HG03196 (cell line): Measurements from ENCODE around the gene ATP8B4.

Source experiments
- ATAC-seq: cut with Tn5 transposase; IDR thresholded peaks from one replicate; pipeline ENCODE4 v1.9.1; 2021; ENCODE audit not compliant: unreplicated experiment

The ATP8B4 gene

GRCh38 chr15:49870472-49870871 lies 248.6 kb downstream of the ATP8B4 start:
- ATAC-seq = no peak

GRCh38 chr15:49868348-49868747 lies 250.7 kb downstream of the ATP8B4 start:
- no peak for ATAC-seq

DNA sequence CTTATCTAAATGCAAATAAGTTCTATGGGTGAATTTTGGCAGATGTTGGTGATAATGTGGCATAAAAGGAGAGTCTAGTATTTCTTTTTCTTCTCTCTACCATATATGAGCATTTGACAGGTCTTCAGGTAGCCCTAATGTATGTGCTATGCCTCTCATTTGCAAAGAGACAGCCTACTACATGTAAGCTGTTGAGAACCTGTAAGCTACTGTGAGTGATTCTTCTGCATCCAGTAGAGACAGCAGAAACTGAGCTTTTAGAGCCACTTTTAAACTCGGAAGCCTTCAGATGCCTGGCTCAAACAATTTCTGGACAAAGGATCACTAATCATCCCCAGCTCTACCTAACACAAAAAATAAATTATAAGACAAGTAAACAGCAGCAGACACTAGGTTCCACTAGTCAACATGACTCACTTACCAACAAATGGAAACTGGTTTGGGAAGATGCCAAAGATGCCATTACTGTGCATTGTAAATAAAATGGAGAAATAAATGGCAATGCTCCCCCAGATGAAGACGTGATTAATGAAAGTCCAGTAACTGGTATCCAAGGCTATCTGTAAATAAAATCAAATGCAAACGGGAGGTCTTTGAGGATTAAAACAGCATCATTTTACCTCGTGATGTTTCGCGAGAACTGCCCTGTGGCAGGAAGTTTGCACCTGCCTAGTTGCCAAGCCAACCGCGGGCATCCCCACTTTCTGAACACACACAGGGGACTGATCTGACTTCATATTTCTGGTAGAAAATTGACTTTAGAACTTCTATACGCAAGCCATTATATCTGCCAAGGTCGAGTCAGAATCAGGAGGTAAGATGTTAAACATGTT lies 252.9 kb downstream of the ATP8B4 start:
- no peak for ATAC-seq

DNA sequence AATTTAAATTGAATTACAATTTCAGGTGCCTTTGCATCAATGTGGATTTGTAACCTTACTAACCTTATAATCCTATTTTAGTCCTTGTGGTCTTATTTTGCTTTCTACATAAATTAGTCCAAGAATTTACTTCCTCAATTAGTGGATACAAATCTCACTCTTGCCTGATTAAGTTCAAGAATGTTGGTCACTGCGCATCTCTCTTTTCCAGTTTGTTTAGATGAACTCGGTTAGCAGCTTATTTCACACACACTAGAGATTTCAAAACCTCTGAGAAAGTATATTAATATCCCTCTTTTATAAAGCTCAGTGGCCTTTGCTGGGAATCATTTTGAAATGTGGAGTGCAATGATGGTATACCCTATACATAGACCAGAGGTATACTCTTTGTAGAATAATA lies 254.8 kb downstream of the ATP8B4 start:
- no peak for ATAC-seq

- no peak for ATAC-seq
Measured at GRCh38 chr15:49863431-49864224, 255.4 kb downstream of the ATP8B4 start.

- ATAC-seq = no peak
Measured at GRCh38 chr15:49860101-49860500, 258.9 kb downstream of the ATP8B4 start.

DNA sequence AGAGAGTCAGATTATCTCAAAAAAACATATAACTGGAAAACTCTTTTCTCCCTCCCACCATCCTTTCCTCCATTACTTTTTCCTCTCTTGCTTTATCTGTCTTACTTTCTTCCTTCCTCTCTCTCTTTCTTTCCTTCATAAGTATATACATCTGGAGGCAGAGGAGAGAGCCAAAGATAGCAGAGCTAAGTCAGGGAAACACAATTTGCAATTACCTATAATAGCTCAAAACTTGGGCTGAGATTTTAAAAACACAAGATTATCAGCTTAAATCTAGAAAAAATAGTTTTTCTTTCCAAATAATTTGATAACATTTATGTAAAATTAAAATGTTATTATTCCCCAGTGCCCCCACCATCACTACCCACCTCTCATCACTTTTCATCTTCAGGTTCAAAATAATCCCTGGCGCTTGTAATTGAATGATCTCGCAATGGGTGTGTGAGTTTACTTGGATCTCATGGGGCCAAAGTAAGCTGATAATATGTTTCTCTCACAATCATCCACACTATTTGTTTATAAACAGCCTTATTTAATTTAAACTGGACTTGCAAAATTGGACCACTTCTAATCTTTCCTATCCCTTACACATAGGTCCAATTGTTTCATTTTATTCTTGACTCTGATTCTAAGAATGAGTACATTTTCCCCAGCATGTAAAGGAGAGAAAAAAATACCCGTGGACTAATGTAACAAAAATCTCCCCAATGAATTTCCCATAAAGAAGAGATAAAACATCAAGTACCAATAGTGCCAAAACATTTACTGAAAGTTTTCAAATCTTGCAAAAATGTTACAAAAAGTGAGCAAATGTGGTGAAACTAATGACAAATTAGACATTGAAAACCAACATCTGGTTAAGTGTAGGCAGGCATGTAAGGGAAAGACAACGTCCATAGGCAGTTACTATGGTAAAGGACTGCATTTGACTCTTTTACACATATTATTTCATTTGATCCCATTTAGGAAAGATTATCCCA lies 261.2 kb downstream of the ATP8B4 start:
- ATAC-seq = no peak

DNA sequence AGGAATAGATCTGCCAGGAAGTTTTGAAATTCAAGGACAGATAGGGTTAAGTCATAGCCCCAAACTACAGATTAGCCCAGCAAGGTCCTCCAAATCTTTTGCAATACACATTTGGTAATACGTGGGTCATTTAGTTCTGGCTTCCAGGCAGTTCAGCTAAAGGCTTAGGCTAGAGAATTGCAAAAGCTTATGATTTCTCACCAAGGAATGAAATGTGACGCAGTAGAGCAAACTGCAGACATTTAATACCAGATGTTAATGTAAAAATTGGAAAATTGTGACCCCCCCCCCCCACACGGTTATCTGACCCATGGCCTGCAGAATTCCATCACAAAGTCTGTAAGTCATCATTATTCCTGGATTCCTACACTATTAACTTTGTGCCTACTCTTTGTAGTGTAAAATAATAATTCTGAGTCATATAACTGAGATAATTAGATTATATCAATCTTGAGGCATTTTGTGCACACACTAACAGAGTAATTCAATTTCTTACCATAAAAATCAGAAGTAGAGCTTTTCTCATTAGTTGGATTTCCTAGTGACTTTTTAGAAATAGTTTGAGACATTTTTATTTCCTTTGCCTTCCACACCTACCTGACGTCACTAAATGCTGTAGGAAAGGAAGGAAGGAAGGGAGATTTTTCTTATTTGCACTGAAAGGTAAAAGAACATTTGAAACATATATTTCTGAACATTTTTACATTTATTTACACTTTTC lies 263.0 kb downstream of the ATP8B4 start:
- ATAC-seq = no peak

DNA sequence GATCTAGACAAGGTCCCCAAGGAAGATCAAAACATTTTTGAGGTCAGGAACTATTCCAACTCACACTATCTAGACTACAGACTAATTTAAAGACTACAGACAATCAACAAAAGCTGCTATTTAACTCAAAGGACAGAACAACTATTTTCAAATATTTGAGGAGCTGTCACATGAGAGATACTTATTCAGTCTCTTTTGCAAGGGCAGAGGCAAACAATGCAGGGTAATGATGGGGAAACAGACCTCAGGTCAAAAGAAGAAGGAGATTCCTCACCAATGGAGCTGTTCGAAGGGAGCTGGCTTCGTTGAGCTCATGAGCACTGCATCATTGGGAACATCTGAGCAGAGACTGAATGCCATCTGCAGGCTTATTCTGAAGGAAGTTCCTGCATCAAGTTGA lies 266.3 kb downstream of the ATP8B4 start:
- no peak for ATAC-seq

DNA sequence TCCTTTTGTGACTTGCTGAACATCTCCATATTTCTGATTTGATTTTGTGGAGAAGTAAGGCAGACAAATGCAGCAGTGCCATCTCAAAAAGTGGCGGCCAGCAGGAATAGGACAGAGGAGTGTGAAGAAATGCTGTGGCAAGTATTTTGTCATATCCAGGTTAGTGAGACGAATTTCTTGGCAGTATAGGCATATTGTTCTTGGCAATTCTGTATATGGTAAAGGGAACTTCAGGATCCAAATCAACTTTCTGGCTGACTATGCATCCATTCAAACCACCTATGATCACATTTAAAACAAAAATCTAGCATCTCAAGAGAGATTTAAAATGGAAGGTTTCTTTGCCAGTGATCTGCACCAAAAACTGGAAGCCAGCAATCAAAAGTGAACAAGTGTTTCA lies 270.2 kb downstream of the ATP8B4 start:
- ATAC-seq = no peak

GRCh38 chr15:49848282-49848724 lies 270.7 kb downstream of the ATP8B4 start:
- no peak for ATAC-seq

- ATAC-seq = no peak
Measured at GRCh38 chr15:49847423-49848281, 271.4 kb downstream of the ATP8B4 start.

- ATAC-seq = no peak
Measured at GRCh38 chr15:49844390-49844789, 274.6 kb downstream of the ATP8B4 start.

DNA sequence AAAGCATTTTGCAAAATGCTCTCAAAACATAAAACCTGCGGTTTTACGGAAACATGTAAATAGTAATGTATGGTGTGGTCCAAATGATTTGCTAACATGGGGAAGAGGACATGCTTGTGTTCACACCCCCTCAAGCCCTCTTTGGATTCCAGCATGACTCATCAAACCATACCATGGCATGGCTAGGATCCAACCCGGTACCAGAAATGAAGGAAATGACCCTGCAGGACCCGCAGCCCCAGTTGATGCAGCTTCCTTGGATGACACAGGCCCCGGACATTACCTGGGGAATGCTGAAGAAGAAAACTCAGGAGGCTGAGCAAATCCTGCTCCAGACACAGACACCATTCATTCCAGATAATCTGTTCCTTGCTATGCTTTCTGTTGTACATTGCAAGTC lies 275.3 kb downstream of the ATP8B4 start:
- no peak for ATAC-seq

DNA sequence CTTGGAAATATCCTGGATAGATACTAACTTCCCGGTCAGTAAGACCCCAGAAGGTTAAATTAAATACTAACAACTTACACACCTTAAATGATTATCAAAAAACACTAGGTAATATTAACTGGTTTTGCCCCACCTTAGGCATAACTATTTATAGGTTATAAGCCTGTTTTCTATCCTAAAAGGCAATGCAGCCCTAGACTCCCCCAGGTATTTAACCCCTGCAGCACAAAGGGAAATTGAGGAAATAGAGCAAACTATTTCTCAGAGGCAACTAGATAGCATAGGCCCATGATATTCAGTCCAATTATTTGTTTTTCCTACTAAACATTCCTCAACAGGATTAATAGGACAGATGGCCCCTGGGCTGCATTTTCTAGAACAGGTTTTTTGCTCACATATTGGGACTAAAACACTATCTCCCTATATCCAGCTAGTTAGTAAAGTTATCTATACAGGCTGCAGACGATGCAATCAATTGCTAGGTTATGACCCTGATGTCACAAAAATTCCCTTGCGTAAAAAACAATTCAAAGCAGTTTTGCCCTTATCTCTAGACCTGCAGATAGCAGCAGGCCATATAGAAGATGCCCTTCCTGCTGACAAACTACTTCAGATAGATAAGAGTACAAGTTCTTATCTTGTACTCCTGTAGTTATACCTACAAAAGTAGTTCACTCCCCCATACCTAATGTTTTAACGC lies 276.9 kb downstream of the ATP8B4 start:
- no peak for ATAC-seq

GRCh38 chr15:49832511-49832910 lies 286.5 kb downstream of the ATP8B4 start:
- no peak for ATAC-seq

DNA sequence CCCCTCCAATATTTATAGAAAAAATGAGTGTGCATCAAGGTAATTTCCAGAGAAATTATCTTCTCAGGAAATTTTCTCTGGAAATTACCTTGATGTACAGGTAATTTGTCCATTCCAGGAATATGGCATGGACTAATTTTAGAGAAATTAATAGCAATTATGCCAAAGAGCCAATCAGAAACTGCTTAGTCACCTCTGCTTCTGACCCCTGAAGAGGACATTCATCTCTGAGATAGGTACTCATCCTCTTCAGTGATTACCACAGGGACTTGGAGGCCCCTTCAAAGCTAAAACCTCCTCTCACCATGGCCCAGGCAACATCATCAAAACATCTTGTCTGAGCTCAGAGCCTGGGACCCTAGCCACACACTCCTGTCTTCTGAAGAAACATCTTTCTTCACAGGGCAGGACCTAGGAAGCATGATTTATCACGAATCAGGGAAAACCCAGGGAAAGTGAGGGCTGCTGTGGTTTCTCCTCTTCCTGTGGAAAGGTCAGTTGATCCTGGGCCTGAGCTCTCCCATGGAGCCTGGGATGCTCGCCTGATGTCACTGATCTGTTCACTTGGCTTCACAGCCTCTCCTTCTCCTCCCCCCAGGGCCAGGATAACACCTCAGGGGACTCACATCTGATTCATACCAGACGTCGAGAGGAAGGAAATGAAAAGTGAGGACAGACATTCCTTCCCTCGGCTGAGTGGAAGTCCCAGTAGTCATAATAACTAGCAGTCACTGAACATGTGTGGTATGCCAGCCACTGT lies 287.6 kb downstream of the ATP8B4 start:
- ATAC-seq = no peak

GRCh38 chr15:49830391-49830790 lies 288.6 kb downstream of the ATP8B4 start:
- ATAC-seq = no peak
